Heart left ventricle (tissue), 13 donors: ENCODE measurements around the gene CYP4A22.

Experiments used
- CTCF ChIP-seq, 12 donors: fragments of 200-600 bp; sonication (generic) in 4 of 12; IDR thresholded peaks; one replicate each; pipeline versions ENCODE4 v1.5.0 to v1.8.0; 2018 to 2022; ENCODE audit warnings: antibody characterized with exemption in 12 of 12, mild to moderate bottlenecking in 5 of 12
- POLR2A ChIP-seq, 2 donors: fragments of 450-650 bp; IDR thresholded peaks; one replicate each; pipeline ENCODE4 v1.6.1; 2017; ENCODE audit warnings: antibody characterized with exemption in 2 of 2, mild to moderate bottlenecking in 2 of 2, moderate library complexity in 2 of 2
- donor health status: ischemic (EF 13 %, LVEDD 7.1; RV severe dilation, severe dysfunction).
- donor health status: DM: no; HTN: yes; CAD: no.
- donor health status: DM: no; HTN: no; CAD: no.
- donor health status: ischemic (EF 25% LVEDD 6.9; RV normal size, moderate dysfunction).
- donor health status: ischemic (EF 25% LVEDD 5.7; RV mildly dilated, moderate dysfunction).
- donor health status: ischemic (EF 35%, LVEDD 5.7; RV mildly dilated, moderate dysfunction).
- donor health status: nonischemic (EF 11% LVEDD 7.7; RV severe dilation, severe dysfunction).
- donor health status: DM: yes; HTN: yes; CAD: no.
- donor health status: PGD.
- donor health status: ischemic (EF 29% LVEDD 5.4; RV normal size, mild dysfunction).
- donor health status: nonischemic (EF 23%, LVEDD 6.1; RV moderate dilation, normal function).

DNA sequence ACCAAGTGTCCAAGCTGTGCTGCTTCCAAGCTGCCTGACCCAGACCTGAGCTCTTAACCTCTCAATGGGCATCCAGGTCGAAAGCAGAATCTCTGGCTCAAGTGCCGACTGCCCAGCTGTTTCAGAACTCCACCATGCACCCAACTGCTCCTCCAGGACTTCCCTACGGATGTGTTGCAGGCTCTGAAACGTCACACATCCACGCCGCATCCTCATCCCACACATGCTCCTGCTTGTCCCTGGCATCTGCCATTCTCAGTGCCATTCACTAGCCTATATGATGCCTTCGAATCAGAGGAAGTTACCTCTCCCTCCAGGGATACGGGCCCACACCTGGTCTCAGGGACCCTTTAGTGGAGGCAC lies 41.4 kb downstream of the CYP4A22 start:
- no peak for TF ChIP-seq CTCF (IDR thresholded peaks at IDR 0.05)
- TF ChIP-seq POLR2A (IDR thresholded peaks at IDR 0.05) = no peak
